Raji (cell line): ENCODE measurements around the gene RTN1.

Experiments used
- POLR2A ChIP-seq: IDR thresholded peaks from 2 replicates; pipeline ENCODE4 v1.6.1; 2011; ENCODE audit warnings: low read depth, low read length, control low read depth; ENCODE audit not compliant: insufficient read depth

Gene RTN1, protein sequence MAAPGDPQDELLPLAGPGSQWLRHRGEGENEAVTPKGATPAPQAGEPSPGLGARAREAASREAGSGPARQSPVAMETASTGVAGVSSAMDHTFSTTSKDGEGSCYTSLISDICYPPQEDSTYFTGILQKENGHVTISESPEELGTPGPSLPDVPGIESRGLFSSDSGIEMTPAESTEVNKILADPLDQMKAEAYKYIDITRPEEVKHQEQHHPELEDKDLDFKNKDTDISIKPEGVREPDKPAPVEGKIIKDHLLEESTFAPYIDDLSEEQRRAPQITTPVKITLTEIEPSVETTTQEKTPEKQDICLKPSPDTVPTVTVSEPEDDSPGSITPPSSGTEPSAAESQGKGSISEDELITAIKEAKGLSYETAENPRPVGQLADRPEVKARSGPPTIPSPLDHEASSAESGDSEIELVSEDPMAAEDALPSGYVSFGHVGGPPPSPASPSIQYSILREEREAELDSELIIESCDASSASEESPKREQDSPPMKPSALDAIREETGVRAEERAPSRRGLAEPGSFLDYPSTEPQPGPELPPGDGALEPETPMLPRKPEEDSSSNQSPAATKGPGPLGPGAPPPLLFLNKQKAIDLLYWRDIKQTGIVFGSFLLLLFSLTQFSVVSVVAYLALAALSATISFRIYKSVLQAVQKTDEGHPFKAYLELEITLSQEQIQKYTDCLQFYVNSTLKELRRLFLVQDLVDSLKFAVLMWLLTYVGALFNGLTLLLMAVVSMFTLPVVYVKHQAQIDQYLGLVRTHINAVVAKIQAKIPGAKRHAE

DNA sequence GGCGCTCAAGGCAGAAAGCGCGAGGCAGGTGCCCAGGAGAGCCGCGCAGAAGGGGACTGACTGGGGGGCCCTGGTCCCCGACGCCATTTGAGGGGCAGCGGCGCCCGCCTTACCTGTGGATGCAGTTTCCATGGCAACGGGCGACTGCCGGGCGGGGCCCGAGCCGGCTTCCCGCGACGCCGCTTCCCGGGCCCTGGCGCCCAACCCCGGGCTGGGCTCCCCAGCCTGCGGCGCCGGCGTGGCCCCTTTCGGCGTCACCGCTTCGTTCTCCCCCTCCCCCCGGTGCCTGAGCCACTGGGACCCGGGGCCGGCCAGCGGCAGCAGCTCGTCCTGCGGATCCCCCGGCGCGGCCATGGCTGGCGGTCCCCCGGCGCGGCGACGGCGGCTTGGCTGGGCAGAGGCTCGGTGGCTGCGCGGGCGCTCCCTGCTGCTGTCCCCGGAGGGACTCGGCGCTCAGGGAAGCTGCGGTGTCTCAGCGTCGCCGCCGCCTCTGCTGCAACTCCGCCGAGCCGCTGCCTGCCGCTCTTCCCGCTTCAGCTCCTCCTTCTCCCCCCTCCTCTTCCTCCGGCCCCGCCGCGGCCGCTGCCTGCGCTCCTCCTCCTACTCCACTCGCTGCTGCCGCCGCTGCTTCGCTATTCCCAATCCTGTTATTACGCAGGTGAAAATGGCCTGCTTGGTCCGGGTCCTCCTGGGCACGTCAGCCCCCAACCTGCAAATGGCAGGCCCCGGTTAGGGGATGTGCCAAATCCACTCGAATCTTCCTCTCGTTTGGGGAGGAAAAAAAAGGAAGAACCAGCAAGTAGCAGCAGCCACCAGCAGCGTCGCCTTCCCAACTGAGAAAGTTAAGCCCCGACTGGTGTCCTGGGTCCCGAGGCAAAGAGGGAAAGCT lies at the start of gene RTN1:
TSS of gene RTN1 (minus strand) at position 500 of the 889 bp plus-strand sequence. CDS start at position 354, 146 bp downstream.
- TF ChIP-seq POLR2A: no peak

DNA sequence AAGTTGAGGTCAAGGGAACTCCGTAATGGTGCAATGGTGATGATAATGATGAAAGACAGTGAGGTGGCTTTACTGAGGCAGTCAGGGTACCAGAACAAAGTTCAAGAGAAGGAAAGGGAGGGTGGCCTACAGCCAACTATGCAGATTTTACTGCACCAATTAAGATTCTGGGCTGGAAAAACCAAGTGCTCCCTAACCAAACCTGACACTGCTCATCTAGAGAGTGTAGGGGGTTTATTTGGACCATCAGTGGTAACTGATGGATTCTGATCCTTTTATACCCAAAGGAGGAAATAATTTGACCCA lies 49.8 kb upstream of the RTN1 start:
- TF ChIP-seq POLR2A: no peak

DNA sequence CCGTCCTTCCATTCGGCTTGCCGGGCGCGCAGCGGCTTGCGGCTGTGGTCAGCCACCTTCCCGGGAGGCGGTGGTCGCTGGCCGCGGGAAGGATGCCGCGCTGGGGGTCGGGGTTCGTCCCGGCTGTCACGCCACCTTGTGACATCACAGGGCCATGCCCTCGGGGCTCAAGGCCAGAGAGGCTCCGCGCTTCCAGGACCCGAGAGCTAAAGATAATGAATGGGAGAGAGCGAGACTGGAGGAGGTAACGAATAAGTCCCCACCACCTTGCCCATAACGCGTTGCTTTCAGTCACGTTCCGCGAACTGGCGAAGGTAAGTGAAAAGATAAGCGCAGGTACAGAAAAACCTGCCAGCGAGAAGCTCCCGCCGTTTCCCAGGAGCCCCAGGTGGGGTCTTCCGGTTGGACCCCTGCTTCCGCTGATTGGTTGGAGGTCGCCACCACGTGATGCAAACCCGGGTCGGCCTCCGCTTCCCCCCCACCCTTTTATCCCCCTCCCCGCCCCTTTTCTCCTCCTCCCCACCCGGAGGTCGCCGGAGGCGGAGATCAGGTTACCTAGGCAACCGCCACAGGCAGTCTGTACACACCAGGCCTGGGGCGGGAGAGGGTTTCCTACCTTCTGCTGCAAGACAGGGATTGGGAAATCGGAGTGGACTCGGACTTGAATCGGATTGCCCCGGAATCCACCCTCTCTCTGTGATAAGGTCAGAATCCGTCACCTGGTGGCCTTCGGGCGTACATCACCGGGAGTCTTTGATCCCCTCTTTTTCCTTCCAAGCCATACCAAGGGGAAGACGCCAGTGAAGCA lies 49.2 kb upstream of the RTN1 start, which contains the start of gene LRRC9:
TSS of gene LRRC9 (plus strand) at position 575 of the 808 bp plus-strand sequence.
- TF ChIP-seq POLR2A: no peak

DNA sequence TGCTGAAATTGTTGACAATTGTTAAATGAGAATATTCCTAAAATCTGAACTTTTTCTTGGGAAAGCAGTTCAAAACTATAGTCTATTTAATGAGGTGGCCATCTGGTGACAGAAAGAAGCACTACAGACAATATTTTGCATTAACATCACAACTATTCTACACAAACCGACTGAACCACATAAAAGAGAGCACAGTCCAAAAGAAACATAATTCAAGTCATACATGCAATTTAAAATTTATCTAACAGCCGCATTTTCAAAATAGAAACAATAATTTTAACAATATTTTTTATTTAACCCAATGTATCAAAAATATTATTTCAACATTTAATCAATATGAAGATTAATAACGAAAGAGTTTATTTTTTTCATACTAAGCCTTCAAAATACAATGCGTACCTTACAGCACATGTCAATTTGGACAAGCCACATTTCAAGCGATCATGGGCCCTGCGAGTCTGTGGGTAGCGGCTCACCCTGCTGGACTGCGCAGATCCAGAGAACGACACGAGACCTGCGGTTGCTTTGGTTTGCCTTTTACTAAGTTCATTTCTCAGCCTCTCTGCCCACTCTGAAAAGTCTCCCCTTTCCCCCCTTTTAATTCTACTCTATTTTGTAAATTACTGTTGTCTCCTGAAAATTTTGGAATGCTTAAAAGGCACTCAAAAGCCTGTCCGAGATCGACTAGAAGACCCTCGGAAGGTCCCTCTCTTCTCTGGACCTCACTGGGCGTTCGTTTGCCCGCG lies 48.4 kb upstream of the RTN1 start:
- TF ChIP-seq POLR2A: no peak

DNA sequence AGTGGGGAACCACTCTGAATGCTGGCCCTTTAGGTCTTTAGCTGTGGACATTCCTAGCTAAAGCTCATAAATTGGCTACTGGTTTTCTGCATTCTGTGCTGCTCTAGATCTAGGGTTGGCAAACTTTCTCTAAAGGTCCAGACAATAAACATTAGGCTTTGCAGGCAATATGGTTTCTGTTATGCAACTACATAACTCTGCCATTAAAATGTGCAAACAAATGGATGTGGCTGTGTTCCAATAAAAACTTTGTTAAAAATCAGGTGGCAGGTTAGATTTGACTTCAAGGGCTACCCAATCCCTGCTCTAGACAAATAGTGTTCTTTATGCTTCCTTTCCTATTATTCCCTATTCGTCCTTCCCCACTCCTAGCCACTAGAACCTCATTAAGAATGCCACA lies 42.6 kb upstream of the RTN1 start:
- TF ChIP-seq POLR2A: no peak

DNA sequence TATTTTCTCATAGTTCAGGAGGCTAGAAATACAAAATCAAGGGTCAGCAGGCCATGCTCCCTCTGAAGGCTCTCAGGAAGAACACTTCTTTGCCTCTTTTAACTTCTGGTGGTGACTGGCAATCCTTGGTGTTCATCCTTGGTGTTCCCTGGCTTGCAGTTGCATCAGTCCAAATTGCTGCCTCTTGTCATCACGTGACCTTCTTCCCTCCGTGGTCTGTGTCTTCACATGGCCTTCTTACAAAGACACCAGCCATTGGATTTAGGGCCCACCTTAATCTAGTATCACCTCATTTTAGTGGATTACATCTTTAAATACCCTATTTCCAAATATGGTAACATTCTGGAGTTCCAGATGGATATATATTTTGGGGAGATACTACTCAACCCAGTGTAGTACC lies 41.9 kb upstream of the RTN1 start:
- TF ChIP-seq POLR2A: no peak

DNA sequence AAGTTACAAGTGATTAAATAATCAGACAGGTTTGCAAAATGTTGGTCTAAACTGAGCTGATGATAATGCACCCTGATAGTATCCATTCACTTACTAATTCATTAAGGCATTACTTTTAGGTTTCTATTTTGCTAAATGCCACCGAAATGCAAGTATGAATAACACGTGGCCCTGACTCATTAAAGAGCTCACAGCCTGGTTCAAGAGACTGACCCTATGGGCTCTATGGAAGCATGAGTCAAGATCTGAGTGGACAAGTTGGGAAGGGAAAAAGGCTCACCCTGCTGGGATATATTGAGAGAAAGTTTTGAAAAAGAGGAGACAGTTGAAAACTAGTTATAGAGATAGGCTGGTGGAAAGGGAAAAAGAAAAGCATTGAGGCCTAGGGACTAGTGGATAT lies 34.6 kb upstream of the RTN1 start:
- TF ChIP-seq POLR2A: no peak

DNA sequence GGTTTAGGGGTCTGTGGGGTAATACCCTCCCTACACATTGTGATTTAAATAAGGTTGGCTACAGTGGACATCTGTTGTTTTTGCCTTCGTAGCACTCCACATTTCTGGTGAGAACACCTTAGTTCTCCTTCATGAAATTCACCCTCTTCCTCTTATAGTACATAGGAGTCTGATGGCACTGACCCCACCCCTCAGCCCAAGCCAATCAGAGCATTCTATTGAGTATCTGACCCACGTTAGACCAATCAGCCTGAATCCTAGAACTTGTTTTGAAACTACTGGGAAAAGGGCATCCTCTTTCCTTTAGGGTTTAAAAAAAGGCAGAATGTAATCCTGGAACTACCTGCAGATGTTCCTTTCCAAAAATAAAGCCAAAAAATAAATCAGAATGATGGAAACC lies 33.6 kb upstream of the RTN1 start:
- no peak for TF ChIP-seq POLR2A

DNA sequence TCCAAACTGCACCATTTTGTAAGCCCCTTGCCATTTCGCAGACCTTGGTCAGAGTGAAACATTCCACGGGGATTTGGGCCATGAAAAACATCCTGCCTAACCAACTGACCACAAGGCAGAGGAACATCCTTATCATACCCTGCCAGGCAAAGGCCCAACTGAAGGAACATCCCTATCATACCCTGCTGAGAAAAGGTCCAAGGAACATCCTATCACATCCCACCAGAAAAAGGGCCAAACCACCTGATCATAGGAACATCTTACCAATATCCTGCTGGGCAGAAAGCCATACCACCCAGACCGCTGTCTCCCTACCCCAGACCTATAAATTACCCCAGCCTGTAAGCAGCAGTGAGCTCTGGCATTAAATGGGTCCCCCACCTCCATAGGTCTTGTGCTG lies 30.0 kb upstream of the RTN1 start:
- TF ChIP-seq POLR2A: no peak

DNA sequence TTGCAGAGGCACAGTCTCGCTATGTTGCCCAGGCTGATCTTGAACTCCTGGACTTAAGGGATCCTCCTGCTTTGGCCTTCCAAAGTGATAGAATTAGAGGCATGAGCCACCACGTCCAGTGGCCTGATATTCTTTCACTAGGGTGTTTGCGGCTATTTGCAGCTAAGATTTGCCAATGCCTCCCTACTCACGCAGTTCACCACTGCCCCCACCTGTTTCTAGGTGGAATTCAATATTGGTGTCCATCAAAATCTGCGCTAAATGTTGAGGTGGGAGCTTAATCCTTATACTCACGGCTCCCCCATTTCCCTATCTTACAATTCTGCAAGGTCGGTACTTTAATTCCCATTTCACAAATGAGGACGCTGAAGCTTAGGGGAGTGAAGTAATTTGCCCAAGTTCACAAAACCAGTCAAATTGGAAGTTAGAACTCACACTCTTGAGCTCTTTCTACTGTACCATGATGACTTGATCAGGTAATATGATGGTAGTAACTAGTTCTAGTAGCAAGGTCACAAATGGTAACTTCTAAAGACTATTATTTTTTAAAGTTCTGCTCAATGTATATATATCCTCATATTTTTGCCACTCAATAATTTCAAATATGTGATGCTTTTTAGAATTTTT lies 27.3 kb upstream of the RTN1 start:
- TF ChIP-seq POLR2A: no peak

DNA sequence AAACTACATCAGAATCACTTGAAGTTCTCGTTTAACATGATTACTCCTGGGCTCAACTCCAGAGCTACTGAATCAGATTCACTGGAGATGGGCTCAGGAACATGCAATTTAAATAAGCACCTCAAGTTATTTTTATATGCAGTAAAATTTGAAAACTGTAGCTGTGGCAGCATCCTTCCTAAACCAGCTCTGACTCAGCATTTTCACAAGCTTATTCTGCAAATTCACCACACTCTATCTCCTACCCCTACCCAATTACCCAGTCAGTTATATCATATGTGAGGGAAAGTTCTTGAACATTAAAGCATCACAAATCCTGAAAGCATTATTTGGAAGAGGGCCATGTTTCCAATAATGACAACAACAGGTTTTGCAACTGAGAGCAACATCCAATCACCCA lies 25.1 kb upstream of the RTN1 start:
- no peak for TF ChIP-seq POLR2A

DNA sequence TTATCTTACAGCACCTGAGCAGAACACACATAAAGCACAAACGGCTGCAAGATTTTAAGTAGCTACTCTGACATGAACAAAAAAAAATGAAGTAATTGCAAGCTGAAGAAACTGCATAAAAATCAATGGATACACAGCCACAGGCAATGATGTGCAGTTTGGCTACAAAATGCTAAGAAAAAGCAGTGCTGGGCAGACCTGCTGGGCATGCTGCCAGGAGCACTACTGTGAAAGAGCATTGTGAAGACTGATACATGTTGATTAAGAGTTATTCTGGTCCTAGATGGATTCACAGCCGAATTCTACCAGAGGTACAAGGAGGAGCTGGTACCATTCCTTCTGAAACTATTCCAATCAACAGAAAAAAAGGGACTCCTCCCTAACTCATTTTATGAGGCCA lies 20.1 kb upstream of the RTN1 start:
- no peak for TF ChIP-seq POLR2A

DNA sequence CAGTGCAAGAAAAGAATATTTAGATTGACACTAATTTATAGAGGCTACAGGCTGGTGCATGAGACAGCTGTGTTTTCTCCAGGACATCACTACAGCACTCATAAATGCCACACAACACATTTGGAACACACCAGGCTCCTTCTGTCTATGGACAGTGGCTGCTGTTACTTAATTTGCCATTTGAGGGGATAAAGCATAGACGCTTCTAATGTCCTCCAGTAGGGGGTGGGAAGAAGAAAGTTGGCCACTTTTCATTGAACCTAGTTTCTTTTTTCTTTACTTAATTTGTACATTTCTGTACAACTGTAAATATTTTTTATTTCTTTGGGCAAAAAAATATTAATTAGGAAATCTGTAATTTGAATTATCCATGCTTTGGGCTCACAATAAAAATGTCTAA lies 12.4 kb upstream of the RTN1 start:
- no peak for TF ChIP-seq POLR2A

DNA sequence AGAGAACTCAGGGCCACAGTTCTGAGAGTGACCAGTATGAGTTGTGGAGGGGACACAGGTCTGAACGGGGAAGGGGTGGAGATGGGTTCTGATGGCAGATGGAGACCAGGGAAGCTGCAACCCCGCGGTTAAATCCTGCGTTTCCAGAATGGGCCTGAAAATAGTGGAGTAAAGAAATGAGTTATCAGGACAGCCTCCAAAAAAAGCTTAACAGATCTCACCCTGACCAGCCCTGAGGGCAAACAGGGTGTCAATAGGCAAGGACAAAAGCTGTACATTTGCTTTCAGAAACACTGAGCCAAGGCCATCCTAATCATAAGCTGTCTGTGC lies 555 bp upstream of the RTN1 start:
- no peak for TF ChIP-seq POLR2A
